IPS DF 4.7 (cell line): ENCODE data around the gene TOR3A.

ENCODE experiments used
- DNase-seq: peaks from one replicate; pipeline ENCODE4 v3.0.0-alpha.2; 2013; ENCODE audit warnings: low spot score; ENCODE audit errors: extremely low read depth

The TOR3A gene

GRCh38 chr1:179061360-179062282 is 20.2 kb upstream of the TOR3A start:
- no peak for DNase-seq

- DNase-seq: no peak
Observed at GRCh38 chr1:179066471-179066870, 15.4 kb upstream of the TOR3A start.

- DNase-seq: no peak
Observed at GRCh38 chr1:179077396-179077795, 4.5 kb upstream of the TOR3A start.

GRCh38 chr1:179079113-179079761 is 2.6 kb upstream of the TOR3A start:
- peak; percentile 53 for DNase-seq

DNA sequence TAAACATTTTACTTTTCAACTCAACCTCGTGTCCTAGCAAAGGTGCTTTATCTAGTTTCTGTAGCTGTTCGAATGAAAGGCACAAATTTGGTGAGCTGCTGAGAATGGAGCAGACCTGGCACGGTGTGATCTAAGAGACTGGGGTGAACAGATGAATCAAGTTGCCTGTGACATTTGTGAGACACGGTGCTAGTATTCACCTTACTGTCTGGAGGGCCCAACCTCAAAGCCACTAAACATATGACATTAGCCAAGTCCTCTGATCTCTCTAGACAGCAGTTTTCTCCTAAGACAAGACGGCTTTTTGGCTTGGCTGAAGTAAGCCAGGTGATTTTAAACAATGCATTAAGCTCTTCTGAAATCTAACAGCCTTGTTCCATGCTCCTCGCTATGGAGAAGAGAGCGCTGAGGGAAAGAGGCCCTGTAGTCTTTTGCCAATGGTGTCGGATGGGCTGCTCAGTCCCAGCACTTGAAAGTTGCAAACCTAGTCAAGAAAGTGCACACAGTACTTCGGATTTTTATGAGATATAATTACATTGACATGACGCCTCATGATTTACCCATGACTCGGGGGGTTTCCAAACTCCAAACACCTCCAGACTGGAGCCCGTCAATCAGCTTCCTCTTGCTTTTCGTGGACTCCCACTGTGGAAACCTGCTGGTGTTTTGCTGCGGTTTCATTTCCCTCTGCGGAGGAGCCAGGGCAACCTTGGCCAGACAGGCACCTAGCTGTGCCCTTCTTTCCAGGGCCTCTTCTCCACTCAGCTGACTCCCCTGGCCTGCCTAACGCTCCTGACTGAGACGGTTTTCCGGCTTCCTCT is 794 bp upstream of the TOR3A start:
- no peak for DNase-seq

- no peak for DNase-seq
Observed at GRCh38 chr1:179082333-179082998, 596 bp downstream of the TOR3A start.

GRCh38 chr1:179082999-179083335 is 1.1 kb downstream of the TOR3A start:
- DNase-seq: no peak

DNA sequence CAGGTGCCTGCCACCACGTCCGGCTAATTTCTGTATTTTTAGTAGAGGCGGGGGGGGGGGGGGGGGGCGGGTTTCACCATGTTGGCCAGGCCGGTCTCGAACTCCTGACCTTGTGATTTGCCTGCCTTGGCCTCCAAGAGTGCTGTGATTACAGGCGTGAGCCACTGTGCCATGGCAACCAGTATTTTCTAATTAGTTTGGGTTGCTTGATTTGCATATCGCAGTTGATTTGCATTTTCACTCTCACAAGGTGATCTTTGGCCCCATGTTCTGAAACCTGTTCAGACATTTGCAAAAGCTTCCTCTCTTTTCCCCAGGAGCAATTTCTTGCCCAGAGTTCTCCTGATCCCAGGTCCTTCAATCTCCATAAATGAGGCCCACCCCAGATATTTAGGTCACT is 1.7 kb downstream of the TOR3A start:
- no peak for DNase-seq

DNA sequence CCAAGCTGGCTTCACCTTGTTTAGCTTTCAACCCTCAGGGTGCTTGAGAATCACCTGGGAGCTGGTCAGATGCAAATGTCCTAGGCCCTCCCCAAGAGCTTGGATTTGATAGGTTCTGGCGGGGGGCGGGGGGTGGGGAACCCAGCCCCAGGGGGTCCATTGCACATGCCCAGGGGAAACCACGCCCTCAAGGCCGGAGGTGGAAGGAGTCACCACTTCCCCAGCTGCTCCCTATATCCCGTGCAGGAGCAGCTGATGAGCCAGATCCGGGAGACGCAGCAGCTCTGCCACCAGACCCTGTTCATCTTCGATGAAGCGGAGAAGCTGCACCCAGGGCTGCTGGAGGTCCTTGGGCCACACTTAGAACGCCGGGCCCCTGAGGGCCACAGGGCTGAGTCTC is 5.8 kb downstream of the TOR3A start:
- no peak for DNase-seq

GRCh38 chr1:179089827-179090482 is 8.1 kb downstream of the TOR3A start:
- DNase-seq: no peak

GRCh38 chr1:179090522-179090921 is 8.7 kb downstream of the TOR3A start:
- DNase-seq: no peak

GRCh38 chr1:179090923-179091322 is 9.1 kb downstream of the TOR3A start:
- DNase-seq: no peak

DNA sequence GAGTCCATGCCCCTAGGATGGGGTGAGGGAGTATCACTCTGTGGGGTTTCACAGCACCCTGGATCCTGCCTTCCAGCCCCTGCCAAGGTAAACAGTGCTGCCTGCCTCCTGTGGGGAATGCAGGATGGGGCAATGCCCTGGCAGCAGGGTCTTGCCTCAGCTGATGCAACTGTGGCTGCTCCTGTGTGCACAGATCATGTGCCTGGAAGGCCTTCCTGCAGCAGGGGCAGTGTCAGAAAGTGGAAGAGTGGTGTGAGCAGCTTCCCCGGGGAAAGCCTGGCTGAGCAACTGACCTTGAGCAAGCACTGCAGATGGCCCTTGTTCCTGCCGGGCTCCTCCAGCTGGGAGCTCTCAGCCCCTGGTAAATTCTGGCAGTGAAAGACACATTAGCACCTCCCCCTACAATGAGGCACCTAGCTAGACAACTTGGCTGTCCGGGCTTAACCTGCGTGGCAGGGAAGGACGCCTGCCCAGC is 9.9 kb downstream of the TOR3A start:
- no peak for DNase-seq

DNA sequence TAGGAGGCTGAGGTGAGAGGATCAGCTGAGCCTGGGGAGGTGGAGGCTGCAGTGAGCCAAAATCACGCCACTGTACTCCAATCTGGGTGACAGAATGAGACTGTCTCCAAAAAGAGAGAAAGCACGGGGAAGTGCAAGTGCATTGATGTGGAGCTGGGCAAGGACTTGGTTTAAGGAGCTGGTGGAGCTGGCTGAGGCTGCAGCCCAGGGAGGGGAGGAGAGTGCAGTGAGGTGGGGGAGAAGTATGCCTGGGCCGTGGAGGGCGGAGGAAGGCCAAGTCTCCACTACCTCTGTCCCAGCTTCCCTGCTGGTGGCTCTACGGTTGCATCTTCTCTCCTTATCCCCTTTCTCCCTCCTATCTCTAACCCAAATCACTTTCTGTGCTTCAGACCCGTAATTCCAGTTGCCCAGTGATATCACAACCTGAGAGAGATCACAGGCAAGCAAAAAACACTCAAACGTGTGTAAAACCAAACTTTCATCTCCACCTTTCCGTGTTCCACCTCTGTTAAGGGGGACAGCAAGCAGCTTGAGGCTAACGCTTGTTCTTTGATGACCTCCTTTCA is 11.1 kb downstream of the TOR3A start:
- no peak for DNase-seq

GRCh38 chr1:179094818-179095217 is 12.9 kb downstream of the TOR3A start:
- DNase-seq: no peak

DNA sequence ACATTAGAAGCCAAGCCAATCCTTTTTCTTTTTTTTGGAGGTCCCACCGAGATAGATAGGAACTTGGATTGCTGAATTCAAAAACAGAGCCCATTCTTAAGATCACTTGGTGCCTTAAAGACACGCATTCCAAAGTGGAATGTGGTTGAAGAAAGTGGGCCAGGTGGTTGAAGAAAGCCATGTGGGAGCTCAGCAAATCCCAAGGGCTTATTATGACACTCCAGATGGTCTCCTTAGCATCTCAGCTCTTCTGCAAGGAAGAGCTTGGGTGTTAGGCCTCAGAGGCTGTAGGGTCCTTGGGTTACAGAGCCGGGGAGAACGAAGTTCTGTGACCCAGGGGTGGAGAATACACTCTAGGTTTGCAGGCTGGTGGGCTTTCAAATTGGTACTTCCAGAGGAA is 13.5 kb downstream of the TOR3A start:
- no peak for DNase-seq

DNA sequence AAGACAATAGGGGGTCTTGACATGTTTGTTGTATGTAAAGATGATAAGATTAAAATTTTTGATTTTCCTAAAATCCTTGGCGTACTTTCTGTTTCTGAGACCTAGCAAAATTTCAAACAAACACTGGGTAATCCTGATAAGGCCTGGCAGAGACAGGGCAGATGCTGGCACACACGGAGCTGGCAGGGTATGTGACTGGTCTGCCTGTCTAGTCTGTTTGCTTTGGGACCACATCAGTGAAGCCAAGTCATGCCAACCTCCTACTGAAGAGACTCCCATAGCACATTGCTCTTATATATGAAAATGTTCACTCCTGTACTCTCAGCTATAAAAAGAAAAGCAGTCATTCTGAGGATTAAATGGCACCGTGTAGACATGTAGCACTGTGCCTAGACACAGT is 14.1 kb downstream of the TOR3A start:
- no peak for DNase-seq

- no peak for DNase-seq
Observed at GRCh38 chr1:179099891-179100290, 18.0 kb downstream of the TOR3A start.

- no peak for DNase-seq
Observed at GRCh38 chr1:179101566-179101965, 19.7 kb downstream of the TOR3A start.

GRCh38 chr1:179103999-179104398 is 22.1 kb downstream of the TOR3A start:
- DNase-seq: no peak
